GM23338 (cell line): Measurements from ENCODE around the gene ZYG11A. TPM values are rescaled to one million over a fixed set of nuclear protein-coding genes. Genes with fewer than 3 reads are reported as not detected.
A peak's percentile ranks its signal among the peaks of the same experiment; 100 is the strongest.

Source experiments
- ATAC-seq: fragments of 200-7000 bp; cut with Tn5 transposase; 3 replicates; pipeline ENCODE4 v1.9.1; 2020
- DNase-seq: peaks from one replicate; pipeline ENCODE4 v3.0.0-alpha.2; 2015; ENCODE audit warnings: low spot score
- H2AFZ ChIP-seq: fragments of 200-600 bp; sonication (generic); 2 replicates; pipeline ENCODE4 v1.8.0; 2016; ENCODE audit warnings: antibody characterized with exemption, mild to moderate bottlenecking, moderate library complexity
- H3F3A ChIP-seq: fragments of 200-600 bp; sonication (generic); replicated peaks from 2 replicates; pipeline ENCODE4 v1.8.0; 2017; ENCODE audit warnings: antibody characterized with exemption, mixed run types, low read depth
- H3K27ac ChIP-seq: fragments of 200-600 bp; sonication (generic); 2 replicates; pipeline ENCODE4 v1.6.1; 2016; ENCODE audit warnings: low read depth
- H3K27me3 ChIP-seq: fragments of 200-600 bp; sonication (generic); 2 replicates; pipeline ENCODE4 v1.8.0; 2016; ENCODE audit warnings: mild to moderate bottlenecking, mixed run types, moderate library complexity; ENCODE audit not compliant: insufficient read depth
- H3K36me3 ChIP-seq: fragments of 200-600 bp; sonication (generic); 2 replicates; pipeline ENCODE4 v1.8.0; 2016; ENCODE audit warnings: mild to moderate bottlenecking; ENCODE audit not compliant: insufficient read depth
- H3K4me1 ChIP-seq: fragments of 200-600 bp; sonication (generic); 2 replicates; pipeline ENCODE4 v1.8.0; 2016; ENCODE audit warnings: mild to moderate bottlenecking, moderate library complexity; ENCODE audit not compliant: insufficient read depth
- H3K4me2 ChIP-seq: fragments of 200-600 bp; sonication (generic); 2 replicates; pipeline ENCODE4 v1.7.1; 2017; ENCODE audit warnings: mixed run types
- H3K4me3 ChIP-seq: fragments of 200-600 bp; sonication (generic); 2 replicates; pipeline ENCODE4 v1.6.1; 2016; ENCODE audit warnings: mixed run types
- H3K79me2 ChIP-seq: fragments of 200-600 bp; sonication (generic); replicated peaks from 2 replicates; pipeline ENCODE4 v1.8.0; 2017; ENCODE audit warnings: mild to moderate bottlenecking; ENCODE audit not compliant: insufficient read depth
- H3K9me2 ChIP-seq: fragments of 200-600 bp; sonication (generic); 2 replicates; pipeline ENCODE4 v1.8.0; 2017; ENCODE audit not compliant: insufficient read depth
- H4K20me1 ChIP-seq: fragments of 200-600 bp; sonication (generic); replicated peaks from 2 replicates; pipeline ENCODE4 v1.8.0; 2017; ENCODE audit warnings: mild to moderate bottlenecking; ENCODE audit not compliant: insufficient read depth
- H3K27ac Mint-ChIP-seq: 2 replicates; pipeline ENCODE4 v1.8.0; 2020; ENCODE audit warnings: inconsistent platforms, mild to moderate bottlenecking, moderate library complexity, mixed read lengths
- H3K27me3 Mint-ChIP-seq: 3 replicates; pipeline ENCODE4 v1.8.0; 2022; ENCODE audit warnings: low read depth, mild to moderate bottlenecking, moderate library complexity, mixed read lengths, inconsistent platforms; ENCODE audit not compliant: insufficient read depth, poor library complexity
- H3K36me3 Mint-ChIP-seq: 3 replicates; pipeline ENCODE4 v1.8.0; 2021; ENCODE audit warnings: low read depth, mild to moderate bottlenecking, inconsistent platforms, moderate library complexity, mixed read lengths
- H3K4me1 Mint-ChIP-seq: 3 replicates; pipeline ENCODE4 v1.8.0; 2020; ENCODE audit warnings: mild to moderate bottlenecking, inconsistent platforms, mixed read lengths
- H3K4me3 Mint-ChIP-seq: 3 replicates; pipeline ENCODE4 v1.8.0; 2021; ENCODE audit warnings: moderate library complexity, mild to moderate bottlenecking, inconsistent platforms, mixed read lengths
- H3K9me3 Mint-ChIP-seq: 3 replicates; pipeline ENCODE4 v1.8.0; 2020; ENCODE audit warnings: moderate library complexity, mild to moderate bottlenecking, inconsistent platforms, mixed read lengths
- CTCF ChIP-seq, 2 experiments: fragments of 200-600 bp in 1 of 2; sonication (generic) in 1 of 2; conservative IDR thresholded peaks; 2 replicates each; pipeline versions ENCODE4 v1.5.1 to v1.6.1; 2016 to 2017; ENCODE audit warnings: antibody characterized with exemption in 2 of 2, low read depth in 2 of 2, mild to moderate bottlenecking in 2 of 2, moderate library complexity in 1 of 2
- EZH2phosphoT487 ChIP-seq: fragments of 200-600 bp; sonication (generic); IDR thresholded peaks from one replicate; pipeline ENCODE4 v1.8.1; 2018; ENCODE audit warnings: antibody characterized with exemption; ENCODE audit not compliant: unreplicated experiment
- JUNB ChIP-seq: IDR thresholded peaks from one replicate; pipeline ENCODE4 v1.6.1; 2016; ENCODE audit warnings: antibody characterized with exemption; ENCODE audit not compliant: unreplicated experiment
- POLR2AphosphoS5 ChIP-seq: IDR thresholded peaks from 2 replicates; pipeline ENCODE4 v1.6.1; 2016; ENCODE audit warnings: antibody characterized with exemption, low read depth
- STAT1 ChIP-seq: IDR thresholded peaks from one replicate; pipeline ENCODE4 v1.6.1; 2016; ENCODE audit warnings: antibody characterized with exemption; ENCODE audit not compliant: unreplicated experiment
- ZNF114 ChIP-seq: fragments of 250-450 bp; sonication (Bioruptor Pico); IDR thresholded peaks from 2 replicates; pipeline ENCODE4 v1.5.0; 2020; ENCODE audit warnings: mild to moderate bottlenecking, moderate library complexity
- ZNF331 ChIP-seq: fragments of 250-450 bp; sonication (Bioruptor Pico); IDR thresholded peaks from 2 replicates; pipeline ENCODE4 v1.5.0; 2020; ENCODE audit warnings: low read depth, mild to moderate bottlenecking, moderate library complexity
- ZNF462 ChIP-seq: fragments of 250-450 bp; sonication (Bioruptor Pico); IDR thresholded peaks from 2 replicates; pipeline ENCODE4 v1.5.0; 2020; ENCODE audit warnings: mild to moderate bottlenecking, moderate library complexity
- polyA plus RNA-seq: library from polyadenylated mRNA; unstranded; fragments of >200 nt; fragmentation: Nextera tagmentation; extraction: Ambion mirVana; gene quantifications from 2 replicates; pipeline ENCODE4 v1.2.1, GENCODE V29; 2016
- total RNA-seq: library from RNA; depleted of rRNA; stranded (reverse); fragments of >200 nt; shearing (Covaris generic); gene quantifications from 2 replicates; pipeline ENCODE4 v1.2.3, GENCODE V29; 2014

Gene ZYG11A
- total and polyA plus RNA-seq, 2 experiments from 2014 or later, result 1.3 to 4.8 TPM

GRCh38 chr1:52900402-52900801 lies 57.8 kb downstream of the ZYG11A start:
- Histone ChIP-seq H4K20me1 (no peaks in the 10 kb centered on the region), H3K4me1 (peaks cover 32% of the 10 kb centered on the region), H3K4me2 (peak overlapping the region; percentile 35; the same call in 1 of the 2 replicates), H3F3A (0 out of 2 replicates have a peak, but pooled peaks cover 7% of the 10 kb centered on the region), H3K36me3 (no peaks in the 10 kb centered on the region), H3K79me2 (no peaks in the 10 kb centered on the region), H3K9me2 (no peaks in the 10 kb centered on the region), H3K4me3 (no peak overlapping the region), H3K27me3 (no peaks in the 10 kb centered on the region), H3K27ac (peak overlapping the region; percentile 26; the same call in 1 of the 2 replicates), H2AFZ (no peak overlapping the region)
- ATAC-seq (no peak), DNase-seq (no peak)
- peaks cover 22% of the 10 kb centered on the region for H3K4me1 Mint-ChIP-seq
- H3K9me3 Mint-ChIP-seq, result no peaks in the 10 kb centered on the region
- H3K36me3 Mint-ChIP-seq, result no peaks in the 10 kb centered on the region
- peaks cover 2% of the 10 kb centered on the region for H3K27me3 Mint-ChIP-seq
- TF ChIP-seq JUNB (no peak), STAT1 (no peak), ZNF462 (CRISPR knock-in tag) (no peak)
- no peak overlapping the region for H3K4me3 Mint-ChIP-seq
- H3K27ac Mint-ChIP-seq, result no peak overlapping the region

GRCh38 chr1:52901384-52901783 lies 58.8 kb downstream of the ZYG11A start:
- H3K27me3 ChIP-seq, result no peaks in the 10 kb centered on the region
- H4K20me1 ChIP-seq, result no peaks in the 10 kb centered on the region
- no peak overlapping the region for H3K4me3 Mint-ChIP-seq
- no peak for DNase-seq
- H3K9me3 Mint-ChIP-seq, result no peaks in the 10 kb centered on the region
- no peaks in the 10 kb centered on the region for H3K36me3 Mint-ChIP-seq
- no peaks in the 10 kb centered on the region for H3K9me2 ChIP-seq
- no peak overlapping the region for H3K27ac ChIP-seq
- no peak for ATAC-seq
- peaks cover 4% of the 10 kb centered on the region for H3K27me3 Mint-ChIP-seq
- H2AFZ ChIP-seq, result no peak overlapping the region
- H3F3A ChIP-seq, result 0 out of 2 replicates have a peak, but pooled peaks cover 7% of the 10 kb centered on the region
- H3K4me2 ChIP-seq, result no peak overlapping the region
- H3K4me1 Mint-ChIP-seq, result peaks cover 30% of the 10 kb centered on the region
- H3K36me3 ChIP-seq, result no peaks in the 10 kb centered on the region
- H3K4me3 ChIP-seq, result no peak overlapping the region
- no peaks in the 10 kb centered on the region for H3K79me2 ChIP-seq
- H3K4me1 ChIP-seq, result peaks cover 36% of the 10 kb centered on the region
- H3K27ac Mint-ChIP-seq, result no peak overlapping the region; the same call in 1 of the 2 replicates
- TF ChIP-seq ZNF114 (no peak), ZNF331 (no peak), EZH2phosphoT487 (no peak), POLR2AphosphoS5 (no peak), CTCF (conservative IDR thresholded peaks at IDR 0.05; ENCODE audit: low read depth in 2 of 2) (no peak)
